Brain pericyte (primary cell): Measurements from ENCODE around the gene HBE1.
"Not testable (repeated sequence)": the region's sequence is repeated elsewhere in the genome, so short reads cannot be mapped to it uniquely, and the experiment has no call there.

Experiments
- DNase-seq: peaks from one replicate; pipeline ENCODE4 v3.0.0-alpha.2; 2012; ENCODE audit warnings: low read depth, low spot score

Gene HBE1

GRCh38 chr11:5285703-5286340, 16.1 kb upstream of the HBE1 start:
- DNase-seq: no peak

GRCh38 chr11:5284637-5285036, 14.9 kb upstream of the HBE1 start:
- no peak for DNase-seq

GRCh38 chr11:5283882-5284281, 14.1 kb upstream of the HBE1 start:
- no peak for DNase-seq

DNA sequence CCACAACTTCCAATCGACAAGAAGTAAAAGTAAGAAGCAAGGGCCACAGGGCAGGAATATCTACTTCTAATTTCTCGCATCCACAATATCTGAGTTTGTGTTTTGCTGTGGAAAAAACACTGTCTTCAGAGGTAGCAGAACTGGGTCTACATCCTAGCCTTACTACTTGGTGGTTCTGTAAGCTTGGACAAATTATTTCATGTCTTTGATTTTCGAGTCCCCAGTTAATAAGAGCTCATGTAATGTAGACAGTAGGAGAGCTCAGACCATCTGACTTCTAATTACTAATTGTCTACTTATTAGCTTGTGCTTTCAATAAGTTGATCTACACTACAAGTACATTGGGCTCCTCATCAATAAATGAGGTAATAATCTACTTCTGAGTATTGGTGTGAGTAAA, 13.3 kb upstream of the HBE1 start:
- DNase-seq: no peak

- DNase-seq: no peak
These were observed 12.9 kb upstream of the HBE1 start for GRCh38 chr11:5282628-5283027.

GRCh38 chr11:5281596-5281995, 11.9 kb upstream of the HBE1 start:
- no peak for DNase-seq

- peak; percentile 95 for DNase-seq
These were observed 10.9 kb upstream of the HBE1 start for GRCh38 chr11:5280582-5281102.

DNA sequence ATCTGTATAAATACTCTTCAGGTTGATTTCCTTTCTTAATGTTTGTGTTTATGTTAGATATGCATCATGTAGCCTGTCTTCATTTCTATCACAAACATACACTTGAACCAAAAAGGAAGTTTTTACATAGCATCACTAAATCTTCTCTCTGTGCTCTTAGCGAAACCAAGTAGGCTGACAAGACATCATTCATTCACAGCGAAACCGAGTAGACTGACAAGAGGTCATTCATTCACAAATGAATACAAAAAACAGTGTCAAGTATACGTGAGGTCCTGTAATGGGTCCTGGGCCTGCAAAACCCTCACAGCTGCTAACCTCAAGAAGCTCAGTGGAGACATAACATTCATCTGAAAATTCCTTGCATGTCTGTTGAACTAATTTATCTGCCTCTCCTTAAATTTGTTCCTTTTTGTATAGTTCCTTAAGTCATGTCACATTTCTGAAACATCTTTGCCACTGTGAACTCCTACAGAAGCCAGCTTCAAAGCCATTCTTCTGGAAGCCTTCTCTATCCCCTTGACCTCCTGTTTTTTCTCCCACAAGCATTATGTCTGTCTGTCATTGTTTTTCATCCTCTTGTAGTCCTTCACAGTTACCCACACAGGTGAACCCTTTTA, 9.8 kb upstream of the HBE1 start:
- DNase-seq: no peak

- no peak for DNase-seq
These were observed 8.2 kb upstream of the HBE1 start for GRCh38 chr11:5277807-5278382.

- no peak for DNase-seq
These were observed 7.0 kb upstream of the HBE1 start for GRCh38 chr11:5276697-5277096.

DNA sequence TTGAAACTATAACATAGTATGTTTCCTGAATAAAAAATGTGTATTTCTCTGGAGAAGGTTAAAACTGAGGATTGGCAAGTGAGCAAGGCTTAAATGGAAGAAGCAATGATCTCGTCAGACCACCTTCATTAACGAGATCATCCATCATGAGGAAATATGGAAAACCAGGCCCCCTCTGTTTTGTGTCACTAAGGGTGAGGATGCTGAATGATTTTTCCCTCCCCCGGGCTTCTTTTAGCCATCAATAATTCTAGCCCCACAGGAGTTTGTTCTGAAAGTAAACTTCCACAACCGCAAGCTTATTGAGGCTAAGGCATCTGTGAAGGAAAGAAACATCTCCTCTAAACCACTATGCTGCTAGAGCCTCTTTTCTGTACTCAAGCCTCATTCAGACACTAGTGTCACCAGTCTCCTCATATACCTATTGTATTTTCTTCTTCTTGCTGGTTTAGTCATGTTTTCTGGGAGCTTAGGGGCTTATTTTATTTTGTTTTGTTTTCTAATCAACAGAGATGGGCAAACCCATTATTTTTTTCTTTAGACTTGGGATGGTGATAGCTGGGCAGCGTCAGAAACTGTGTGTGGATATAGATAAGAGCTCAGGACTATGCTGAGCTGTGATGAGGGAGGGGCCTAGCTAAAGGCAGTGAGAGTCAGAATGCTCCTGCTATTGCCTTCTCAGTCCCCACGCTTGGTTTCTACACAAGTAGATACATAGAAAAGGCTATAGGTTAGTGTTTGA, 5.8 kb upstream of the HBE1 start:
- DNase-seq: no peak

DNA sequence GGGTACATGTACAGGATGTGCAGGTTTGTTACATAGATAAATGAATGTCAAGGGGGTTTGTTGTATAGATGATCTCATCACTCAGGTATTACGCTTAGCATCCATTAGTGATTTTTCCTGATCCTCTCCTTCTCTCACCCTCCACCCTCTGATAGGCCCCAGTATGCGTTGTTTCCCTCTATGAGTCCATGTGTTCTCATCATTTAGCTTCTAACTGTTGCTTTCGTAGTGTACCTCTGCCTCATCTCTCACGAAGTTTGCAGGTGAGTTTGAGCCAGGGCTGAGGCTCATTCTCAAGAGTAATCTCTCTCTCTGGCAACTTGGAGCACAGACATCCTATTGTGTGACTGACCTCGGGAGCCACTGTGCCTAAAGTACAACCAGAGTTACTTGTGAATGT, 4.7 kb upstream of the HBE1 start:
- no peak for DNase-seq

DNA sequence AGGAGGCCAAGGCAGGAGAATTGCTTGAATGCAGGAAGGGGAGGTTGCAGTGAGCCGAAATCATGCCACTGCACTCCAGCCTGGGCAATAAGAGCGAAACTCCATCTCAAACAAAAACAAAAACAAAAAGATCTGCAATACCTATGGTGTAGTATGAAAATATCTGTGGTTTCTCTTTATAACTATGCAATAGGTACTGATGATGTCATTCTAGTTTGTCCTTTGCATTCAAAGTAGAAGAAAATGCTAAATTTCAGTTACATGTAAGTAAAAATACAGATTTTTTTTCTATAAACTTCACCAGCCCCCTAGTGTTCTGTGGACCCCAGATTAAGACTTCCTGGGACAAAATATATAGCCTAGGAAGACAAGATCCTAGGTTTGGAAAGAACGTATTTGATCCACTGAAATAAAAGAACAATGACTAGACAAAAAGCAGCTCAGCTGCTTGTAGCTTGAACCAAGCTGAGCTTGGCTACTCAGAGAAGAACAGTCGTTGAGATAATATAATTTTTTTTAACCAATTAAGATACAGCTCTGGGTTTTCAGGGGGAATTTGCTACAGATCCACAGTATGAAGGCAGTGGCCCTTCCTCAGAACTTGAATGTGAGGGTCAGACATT, 2.8 kb upstream of the HBE1 start:
- no peak for DNase-seq

- no peak for DNase-seq
These were observed 2.6 kb downstream of the HBE1 start for GRCh38 chr11:5267033-5267563.

- no peak for DNase-seq
These were observed 3.1 kb downstream of the HBE1 start for GRCh38 chr11:5266609-5267008.

- DNase-seq: no peak
These were observed 3.9 kb downstream of the HBE1 start for GRCh38 chr11:5265832-5266231.

GRCh38 chr11:5258543-5259262, 11.0 kb downstream of the HBE1 start:
- DNase-seq: no peak

DNA sequence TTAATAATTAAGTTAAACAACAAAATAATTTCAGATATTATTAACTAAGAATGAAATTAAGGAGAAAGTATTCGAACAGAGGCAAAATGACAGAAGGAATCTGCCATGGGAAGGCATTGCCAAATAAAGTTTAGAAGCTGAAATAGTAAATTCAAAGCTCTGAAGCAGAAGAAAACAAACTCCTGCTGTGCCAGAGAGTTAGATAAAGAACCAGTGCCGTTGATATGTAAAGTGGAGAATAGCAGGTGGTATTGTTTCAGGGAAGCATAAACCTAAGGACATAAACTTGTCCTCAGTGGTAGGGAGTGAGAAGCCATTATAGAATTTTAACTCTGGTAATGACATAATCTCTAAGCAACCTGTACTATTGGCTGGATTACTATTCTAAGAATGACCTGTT, 12.4 kb downstream of the HBE1 start:
- no peak for DNase-seq

DNA sequence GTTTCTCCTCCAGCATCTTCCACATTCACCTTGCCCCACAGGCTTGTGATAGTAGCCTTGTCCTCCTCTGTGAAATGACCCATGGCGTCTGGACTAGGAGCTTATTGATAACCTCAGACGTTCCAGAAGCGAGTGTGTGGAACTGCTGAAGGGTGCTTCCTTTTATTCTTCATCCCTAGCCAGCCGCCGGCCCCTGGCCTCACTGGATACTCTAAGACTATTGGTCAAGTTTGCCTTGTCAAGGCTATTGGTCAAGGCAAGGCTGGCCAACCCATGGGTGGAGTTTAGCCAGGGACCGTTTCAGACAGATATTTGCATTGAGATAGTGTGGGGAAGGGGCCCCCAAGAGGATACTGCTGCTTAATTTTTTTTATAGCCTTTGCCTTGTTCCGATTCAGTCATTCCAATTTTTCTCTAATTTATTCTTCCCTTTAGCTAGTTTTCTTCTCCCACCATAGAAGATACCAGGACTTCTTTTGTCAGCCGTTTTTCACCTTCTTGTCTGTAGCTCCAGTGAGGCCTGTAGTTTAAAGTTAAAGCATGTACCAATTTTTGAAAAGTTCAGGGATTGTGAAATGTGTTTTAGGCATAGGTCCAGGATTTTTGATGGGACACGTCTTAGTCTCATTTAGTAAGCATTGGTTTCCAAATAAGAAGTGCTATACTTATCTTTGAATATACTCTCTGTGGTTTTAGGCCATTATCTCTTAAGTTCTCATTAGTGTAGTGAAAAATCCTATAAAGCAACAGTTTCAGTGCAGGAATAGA, 14.9 kb downstream of the HBE1 start, which contains the start of gene HBG2:
TSS of gene HBG2 (minus strand) at position 136 of the 768 bp plus-strand sequence. CDS start at position 83, 53 bp downstream.
- not testable (repeated sequence) for DNase-seq

DNA sequence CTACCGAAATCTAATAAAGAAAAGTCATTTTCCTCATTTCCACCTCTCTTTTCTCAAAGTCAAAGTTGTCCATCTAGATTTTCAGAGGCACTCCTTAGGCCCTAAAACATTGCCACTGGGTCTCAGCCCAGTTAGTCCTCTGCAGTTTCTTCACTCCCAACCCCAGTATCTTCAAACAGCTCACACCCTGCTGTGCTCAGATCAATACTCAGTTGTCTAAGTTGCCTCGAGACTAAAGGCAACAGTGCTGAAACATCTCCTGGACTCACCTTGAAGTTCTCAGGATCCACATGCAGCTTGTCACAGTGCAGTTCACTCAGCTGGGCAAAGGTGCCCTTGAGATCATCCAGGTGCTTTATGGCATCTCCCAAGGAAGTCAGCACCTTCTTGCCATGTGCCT, 15.7 kb downstream of the HBE1 start:
- not testable (repeated sequence) for DNase-seq
